ENCODE data around the gene RNF128. TPM values are rescaled to one million over a fixed set of nuclear protein-coding genes. Genes with fewer than 3 reads are reported as not detected.

Gene RNF128, protein sequence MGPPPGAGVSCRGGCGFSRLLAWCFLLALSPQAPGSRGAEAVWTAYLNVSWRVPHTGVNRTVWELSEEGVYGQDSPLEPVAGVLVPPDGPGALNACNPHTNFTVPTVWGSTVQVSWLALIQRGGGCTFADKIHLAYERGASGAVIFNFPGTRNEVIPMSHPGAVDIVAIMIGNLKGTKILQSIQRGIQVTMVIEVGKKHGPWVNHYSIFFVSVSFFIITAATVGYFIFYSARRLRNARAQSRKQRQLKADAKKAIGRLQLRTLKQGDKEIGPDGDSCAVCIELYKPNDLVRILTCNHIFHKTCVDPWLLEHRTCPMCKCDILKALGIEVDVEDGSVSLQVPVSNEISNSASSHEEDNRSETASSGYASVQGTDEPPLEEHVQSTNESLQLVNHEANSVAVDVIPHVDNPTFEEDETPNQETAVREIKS
- polyA plus RNA-seq (ENCODE audit: insufficient read length): 13.9 TPM
- long read RNA-seq, donor 1, partial matches to known transcripts: 0 of 4 reads
- long read RNA-seq, donor 1, other reads (novel, unspliced or antisense): 0 of 4 reads
- long read RNA-seq, donor 2, transcript RNF128-201 (7 exons, 2,817 nt): major isoform, 5 of 5 reads
- long read RNA-seq, donor 2, partial matches to known transcripts: 0 of 5 reads
- long read RNA-seq, donor 2, other reads (novel, unspliced or antisense): 0 of 5 reads
- long read RNA-seq, donor 3, partial matches to known transcripts: 0 of 4 reads
- long read RNA-seq, donor 3, other reads (novel, unspliced or antisense): 0 of 4 reads
- long read RNA-seq, donor 4, partial matches to known transcripts: 0 of 1 reads
- long read RNA-seq, donor 4, other reads (novel, unspliced or antisense): 0 of 1 reads
- long read RNA-seq, donor 5, partial matches to known transcripts: 0 of 5 reads
- long read RNA-seq, donor 5, other reads (novel, unspliced or antisense): 0 of 5 reads
- long read RNA-seq, donor 6, partial matches to known transcripts: 0 of 1 reads
- long read RNA-seq, donor 6, other reads (novel, unspliced or antisense): 0 of 1 reads
- long read RNA-seq, donor 7, partial matches to known transcripts: 0 of 6 reads
- long read RNA-seq, donor 7, other reads (novel, unspliced or antisense): 0 of 6 reads
- long read RNA-seq, donor 8, partial matches to known transcripts: 0 of 2 reads
- long read RNA-seq, donor 8, other reads (novel, unspliced or antisense): 0 of 2 reads

DNA sequence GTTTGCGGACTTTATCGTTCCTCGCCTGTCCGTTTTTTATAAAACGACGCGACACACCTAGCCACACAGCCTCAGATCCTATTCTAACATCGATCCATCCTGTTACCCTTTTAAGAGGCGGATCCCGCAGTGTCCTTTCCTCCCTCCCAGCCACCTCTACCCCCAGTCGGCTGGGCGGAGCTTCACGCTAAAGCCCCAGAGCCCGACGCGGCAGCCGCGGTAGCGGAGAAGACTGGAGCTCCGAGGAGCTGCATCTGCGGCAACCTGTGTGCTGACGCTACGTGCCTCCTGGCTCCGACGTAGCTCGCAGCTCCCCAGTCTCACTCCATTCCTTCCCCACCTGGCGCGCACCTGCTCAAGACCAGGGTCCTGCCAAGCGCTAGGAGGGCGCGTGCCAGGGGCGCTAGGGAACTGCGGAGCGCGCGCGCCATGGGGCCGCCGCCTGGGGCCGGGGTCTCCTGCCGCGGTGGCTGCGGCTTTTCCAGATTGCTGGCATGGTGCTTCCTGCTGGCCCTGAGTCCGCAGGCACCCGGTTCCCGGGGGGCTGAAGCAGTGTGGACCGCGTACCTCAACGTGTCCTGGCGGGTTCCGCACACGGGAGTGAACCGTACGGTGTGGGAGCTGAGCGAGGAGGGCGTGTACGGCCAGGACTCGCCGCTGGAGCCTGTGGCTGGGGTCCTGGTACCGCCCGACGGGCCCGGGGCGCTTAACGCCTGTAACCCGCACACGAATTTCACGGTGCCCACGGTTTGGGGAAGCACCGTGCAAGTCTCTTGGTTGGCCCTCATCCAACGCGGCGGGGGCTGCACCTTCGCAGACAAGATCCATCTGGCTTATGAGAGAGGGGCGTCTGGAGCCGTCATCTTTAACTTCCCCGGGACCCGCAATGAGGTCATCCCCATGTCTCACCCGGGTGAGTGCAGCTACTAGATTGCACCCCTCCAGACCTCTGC, at the start of gene RNF128:
Gene RNF128, plus strand, starts transcription at position 217 of the 953 bp plus-strand sequence. Its CDS starts 213 bp downstream, at position 430.
- peak; percentile 18 for DNase-seq

DNA sequence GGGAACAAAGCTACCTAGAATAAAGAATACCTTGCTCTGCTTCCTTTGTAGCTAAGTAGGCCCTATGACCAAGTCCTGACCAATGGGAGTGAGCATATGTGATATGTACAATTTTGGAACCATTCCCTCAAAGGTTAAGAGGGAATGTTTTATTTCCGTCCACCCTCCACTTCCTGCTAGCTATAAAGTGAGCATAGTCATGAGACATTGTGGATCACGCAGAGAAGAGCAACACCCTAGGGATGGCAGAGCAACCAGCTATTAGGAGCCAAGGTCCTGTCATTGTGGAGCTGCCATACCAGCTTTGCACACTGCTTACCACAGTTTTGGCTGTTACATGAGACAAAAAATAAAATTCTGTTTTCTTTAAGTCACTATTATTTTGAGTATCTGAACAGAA, 45.8 kb upstream of the RNF128 start:
- no peak for DNase-seq

DNA sequence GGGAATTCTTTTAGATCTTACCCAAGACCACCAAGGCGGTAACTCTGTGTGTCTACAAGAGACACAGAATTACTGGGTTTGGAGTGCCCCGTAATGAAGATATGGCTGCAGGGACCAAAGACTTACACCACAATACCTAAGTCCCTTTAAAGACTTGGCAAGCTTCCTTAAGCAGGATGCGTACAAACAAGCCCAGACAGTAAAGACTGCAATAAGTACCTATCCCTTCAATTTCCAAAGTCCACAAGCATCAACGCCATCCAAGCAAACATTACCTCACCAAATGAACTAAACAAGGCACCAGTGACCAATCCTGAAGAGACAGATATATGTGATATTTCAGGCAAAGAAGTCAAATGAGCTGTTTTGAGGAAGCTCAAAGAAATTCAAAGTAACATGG, 42.3 kb upstream of the RNF128 start:
- no peak for DNase-seq

DNA sequence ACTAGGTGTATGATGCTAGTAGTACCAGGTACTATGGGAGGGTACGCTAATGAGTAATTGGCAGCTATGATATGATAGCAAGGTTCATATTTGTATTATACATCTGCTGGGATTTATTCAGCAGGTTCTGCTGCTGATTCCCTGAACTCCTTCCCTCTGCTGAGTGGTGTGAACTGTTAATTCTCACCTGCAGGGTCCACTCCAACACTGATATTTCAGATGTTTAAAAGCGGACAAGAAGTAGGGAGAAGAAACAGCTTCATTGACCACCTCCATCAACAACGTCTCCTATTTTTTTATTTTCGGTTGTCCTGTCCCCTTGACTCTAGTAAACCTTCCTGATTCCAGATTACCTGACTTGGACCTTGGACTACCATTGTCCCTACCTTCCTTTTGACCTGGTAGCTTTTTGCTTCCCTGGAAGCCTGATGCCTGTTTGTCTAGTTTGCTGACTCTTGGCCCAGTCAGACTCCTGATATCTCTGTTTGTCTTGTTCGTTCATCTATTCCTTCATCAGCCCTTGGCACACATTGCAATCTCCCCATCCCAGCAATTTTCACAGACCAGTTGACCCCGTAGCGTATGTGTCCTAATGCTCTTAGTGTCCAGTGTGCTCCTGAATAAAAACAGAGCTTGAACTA, 34.0 kb upstream of the RNF128 start:
- no peak for DNase-seq

DNA sequence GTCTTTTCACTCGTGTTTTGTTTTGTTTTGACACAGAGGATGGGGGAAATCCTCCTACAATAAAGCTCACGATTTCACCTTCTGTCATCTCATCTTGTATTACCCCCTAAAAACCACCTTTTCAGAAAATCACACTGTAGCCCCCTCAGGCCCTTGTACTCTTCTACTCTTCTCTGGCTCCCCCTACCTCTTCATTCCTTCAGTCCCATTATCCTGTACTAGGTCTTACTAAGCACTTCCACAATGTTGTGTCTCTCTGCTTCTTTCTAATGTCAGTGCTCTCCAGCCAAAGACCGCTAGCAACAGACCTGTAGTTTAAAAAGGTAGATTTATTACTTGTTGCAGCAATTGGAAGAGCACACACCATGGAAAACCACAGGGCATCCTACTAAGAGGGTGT, 30.0 kb upstream of the RNF128 start:
- no peak for DNase-seq

DNA sequence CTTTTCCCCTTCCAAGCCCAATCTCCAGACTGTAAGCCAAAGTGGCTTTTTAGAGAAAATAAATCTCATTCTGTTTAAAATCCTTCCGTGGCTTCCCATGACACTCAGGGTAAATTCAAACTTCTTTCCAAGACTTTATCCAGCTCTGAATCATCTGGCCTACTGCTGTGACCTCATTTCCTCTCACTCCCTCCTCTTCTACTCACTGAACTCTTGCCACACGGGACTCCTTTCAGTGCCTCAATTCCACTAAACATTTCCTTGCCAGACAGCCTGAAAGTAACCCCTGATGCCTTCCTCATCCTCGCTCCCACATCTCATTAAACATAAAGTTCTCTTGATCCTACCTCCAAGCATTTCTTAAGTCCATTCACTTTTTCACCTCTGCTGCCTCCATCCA, 27.8 kb upstream of the RNF128 start:
- no peak for DNase-seq

DNA sequence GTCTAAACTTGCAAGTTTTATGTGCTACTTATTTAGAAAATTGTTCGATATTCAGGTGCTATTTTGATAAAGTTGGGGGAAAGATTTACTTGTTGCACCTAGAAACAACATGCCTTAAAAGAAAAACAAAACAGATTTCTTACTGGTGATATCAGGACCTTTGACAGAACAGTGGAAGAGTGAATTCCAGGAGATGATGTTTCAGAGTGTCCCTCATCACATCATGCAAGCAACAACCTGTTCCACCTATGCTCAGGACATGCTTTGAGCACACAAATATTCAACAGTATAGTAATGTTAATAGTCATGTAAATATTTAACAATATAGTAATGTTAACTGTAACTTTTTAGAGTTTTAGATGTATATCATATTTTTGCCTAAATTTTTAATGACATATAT, 23.9 kb upstream of the RNF128 start:
- no peak for DNase-seq

DNA sequence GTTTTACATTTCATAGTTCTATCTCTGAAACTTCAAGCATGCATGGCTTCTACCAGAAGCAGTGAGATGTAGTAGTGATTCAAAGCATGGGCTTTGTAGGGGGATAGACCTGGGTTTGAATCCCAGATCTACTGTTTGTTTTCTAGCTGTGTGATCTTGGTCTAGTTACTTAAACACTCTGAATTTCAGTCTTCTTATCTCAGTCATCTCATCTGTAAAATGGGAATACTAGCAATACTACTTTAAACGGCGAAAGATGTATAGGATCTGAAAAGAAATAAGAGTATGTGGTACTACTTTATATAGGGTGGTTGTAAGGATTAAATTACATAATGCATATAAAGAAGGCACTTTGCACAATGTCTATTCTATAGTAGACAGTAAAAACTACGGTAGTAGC, 20.0 kb upstream of the RNF128 start:
- no peak for DNase-seq

DNA sequence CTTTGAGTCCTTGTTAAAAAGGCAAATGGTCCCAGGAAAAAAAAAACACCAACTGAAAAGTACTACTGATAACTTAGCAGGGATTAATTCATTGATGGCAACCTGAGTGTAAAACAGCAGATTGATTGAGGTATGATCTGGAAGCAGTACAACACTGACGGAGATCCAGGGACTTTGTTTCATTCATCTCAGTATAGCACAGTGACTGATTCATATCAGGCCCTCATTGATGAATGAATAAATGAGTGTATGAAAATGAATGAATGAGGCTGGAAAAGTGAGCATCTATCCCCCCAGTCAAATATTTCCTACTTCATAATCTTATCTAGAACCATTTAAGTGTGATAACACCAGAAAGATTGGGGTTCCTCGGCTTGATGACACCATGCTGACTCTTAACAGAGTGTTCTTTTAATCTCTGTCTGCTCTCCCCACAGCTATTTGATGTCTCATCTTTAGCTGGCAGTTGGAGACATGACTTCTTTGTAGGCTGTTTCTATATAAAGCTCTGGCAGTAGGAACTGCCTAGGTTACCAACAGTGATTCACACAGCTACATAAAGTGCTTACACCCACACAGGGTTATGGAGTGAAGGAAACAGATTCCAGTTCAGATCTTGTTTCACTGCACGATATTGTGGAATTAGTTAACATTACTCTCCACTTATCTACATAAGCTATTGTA, 18.6 kb upstream of the RNF128 start:
- DNase-seq: no peak

DNA sequence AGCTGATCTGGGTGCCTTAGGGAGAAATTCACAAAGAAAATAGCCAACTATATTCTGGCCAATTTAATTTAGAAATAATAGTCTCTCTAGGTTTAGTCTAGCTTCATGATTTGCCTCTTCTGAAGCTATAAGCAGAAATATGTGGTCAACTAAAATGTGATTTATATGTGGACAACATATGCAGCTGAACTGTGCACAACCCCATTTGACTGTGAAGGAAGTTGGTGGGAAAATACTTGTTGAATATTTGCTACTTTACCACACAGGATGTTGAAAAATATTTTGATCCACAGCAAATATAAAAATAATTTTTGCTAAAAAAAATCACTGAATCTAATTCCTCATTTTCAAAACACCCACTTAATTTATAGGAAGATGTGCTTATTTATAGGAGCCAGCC, 15.7 kb upstream of the RNF128 start:
- no peak for DNase-seq

DNA sequence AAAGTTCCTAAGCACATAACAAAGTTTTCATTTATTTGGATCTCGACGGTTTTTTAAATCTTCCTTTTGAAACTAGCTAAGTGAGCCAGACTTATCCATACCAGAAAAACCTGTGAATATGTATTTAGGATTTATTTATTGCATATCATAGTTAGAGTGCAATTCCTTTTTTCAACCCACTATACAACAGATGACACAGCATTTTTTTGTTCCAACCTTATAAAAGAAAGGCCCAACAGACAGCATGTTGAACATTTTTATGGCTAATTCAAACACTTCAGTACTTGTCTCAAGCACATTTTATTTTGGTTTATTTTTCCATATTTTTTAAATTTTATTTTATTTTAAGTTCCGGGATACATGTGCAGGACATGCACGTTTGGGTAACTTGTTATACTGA, 15.1 kb upstream of the RNF128 start:
- no peak for DNase-seq

DNA sequence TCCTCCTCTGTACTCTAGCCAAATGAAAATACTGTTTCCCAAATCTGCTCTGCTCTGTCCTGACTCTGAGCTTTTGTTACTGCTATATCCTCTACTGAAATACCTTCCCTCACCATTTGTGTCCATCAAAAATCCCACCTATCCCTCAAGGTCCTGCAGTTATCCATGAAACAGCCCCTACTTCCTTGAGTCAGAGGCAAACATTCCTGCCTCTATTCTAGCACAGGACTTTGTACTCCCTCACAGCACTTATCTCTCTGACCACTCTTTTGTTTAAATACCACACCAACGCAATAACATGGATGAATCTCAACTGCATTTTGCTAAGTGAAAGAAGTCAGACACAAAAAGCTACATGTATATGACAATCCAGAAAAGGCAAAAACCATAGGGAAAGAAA, 10.5 kb upstream of the RNF128 start:
- DNase-seq: no peak

DNA sequence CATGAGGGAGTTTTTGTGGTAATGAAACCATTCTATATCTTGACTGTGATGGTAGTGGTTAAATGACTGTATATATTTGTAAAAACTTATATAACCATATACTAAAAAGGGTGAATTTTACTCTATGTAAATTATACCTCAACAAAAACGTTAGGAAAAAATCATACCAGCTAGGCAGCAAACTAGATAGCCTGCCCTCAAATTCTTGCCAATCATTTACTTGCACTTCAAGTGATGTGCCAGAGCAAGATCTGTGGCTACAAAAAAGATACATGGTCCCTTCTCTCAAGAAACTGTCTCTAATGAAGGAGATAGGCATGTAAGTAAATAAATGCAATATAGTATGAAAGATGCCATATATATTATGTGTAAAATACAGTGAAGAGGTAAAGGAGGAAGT, 10.0 kb upstream of the RNF128 start:
- DNase-seq: no peak

DNA sequence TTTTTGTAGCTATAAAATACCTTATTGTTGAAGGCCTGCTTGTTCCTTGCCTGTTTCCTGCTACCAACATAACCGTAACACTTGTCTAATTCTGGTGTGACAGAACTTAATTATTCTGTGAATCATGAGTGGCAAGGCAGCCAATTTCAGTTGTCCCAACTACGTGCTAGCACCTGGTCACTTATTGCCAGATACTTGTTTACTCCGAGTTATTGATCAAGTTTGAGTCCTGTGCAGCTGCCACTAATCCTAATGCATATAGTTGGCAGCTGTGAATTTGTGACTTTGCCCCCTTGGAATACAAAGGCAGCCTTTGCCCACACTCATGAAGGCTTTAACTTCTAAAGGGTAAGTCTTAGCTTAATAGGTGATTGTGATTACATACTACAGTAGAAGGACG, 7.8 kb upstream of the RNF128 start:
- no peak for DNase-seq

DNA sequence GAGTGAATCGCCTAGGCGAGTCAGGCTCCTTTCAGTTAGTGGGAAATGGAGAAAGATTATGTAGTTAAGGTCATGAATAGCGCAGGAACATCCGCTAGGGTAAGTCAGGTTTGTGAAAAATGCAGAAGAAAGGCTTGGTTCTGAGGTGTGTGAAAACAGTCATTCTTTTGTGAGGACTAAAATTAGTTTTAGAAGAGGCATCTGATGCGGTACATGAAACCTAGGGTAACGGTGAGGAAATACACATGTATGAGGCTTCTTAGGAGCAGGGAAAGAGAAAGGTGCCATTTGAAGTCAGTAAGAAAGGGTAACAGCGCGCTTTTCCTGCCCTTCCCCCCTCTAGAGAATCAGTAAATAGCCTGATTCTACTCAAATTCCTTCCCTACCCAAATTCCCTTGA, 570 bp upstream of the RNF128 start:
- DNase-seq: no peak

DNA sequence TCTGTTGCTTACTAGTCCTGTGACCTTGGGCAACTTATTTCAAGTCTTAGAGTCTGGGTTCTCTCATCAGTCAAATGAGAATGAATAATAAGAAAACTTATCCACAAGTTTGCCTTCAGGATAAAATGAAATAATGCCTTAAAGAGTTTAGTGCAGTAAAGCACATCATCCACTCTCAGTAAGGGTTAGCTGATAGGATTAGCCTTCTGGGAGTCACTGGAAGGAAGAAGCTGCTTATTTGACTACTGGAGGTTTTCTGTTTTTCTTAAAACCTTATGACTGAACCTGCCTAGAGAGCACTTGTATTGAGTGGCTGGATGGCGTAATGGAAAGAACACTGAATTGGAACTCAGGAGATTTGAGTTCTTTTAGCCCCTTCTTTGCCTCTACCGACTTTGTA, 1.8 kb downstream of the RNF128 start:
- DNase-seq: no peak

DNA sequence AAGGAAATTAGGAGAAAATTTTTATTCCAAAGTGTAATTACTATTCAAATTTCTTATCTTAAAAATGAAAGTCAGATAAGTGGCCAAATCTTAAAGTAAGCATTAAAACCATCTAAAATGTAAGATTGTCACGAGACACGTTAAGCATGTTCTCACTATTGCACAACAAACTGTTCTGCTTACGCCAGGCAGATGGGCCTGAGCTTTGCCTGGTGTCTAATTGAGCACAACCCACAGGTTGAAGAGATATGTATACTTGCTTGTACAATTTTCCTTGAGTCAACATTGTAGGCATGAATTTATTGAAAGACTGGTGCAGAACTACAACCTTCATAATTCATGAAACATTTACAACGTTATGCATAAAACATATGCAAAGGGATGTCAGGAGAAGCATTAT, 3.9 kb downstream of the RNF128 start:
- DNase-seq: no peak

DNA sequence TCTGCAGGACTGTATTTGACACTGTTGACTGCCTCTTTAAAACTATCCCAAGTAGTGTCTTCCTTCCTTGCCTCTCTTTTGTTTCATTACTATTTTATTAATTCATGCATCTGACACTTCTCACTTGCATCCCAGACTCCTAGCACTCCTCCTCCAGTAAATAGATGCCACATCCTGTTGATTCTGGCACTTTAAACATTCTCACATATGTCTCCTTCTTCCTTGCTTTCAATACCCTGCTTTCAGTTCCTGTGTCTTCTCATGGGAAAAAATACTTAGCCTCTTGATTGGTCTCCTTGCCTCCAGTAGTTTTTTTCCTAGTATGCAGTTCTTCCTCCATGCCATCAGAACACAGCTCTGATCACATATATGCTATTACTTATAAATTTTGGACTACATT, 5.1 kb downstream of the RNF128 start:
- no peak for DNase-seq

DNA sequence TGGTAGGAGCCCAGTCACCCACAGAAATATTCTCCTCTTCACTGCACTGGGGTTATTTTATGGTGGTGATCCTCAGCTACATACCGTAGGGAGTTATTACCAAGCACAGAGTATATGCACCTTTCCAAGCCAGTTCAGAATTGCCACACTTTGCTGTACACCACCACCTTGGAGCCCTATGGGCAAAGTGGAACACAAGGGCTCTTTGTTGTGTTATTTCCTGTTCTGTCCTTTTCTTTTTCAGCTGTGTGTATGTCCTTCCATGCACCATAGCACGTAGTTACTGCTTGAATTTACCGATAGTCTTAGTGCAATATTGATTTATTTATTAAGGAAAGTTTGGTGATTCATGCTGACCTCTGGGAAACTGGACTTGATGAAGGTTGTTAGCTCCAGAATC, 8.3 kb downstream of the RNF128 start:
- DNase-seq: no peak

DNA sequence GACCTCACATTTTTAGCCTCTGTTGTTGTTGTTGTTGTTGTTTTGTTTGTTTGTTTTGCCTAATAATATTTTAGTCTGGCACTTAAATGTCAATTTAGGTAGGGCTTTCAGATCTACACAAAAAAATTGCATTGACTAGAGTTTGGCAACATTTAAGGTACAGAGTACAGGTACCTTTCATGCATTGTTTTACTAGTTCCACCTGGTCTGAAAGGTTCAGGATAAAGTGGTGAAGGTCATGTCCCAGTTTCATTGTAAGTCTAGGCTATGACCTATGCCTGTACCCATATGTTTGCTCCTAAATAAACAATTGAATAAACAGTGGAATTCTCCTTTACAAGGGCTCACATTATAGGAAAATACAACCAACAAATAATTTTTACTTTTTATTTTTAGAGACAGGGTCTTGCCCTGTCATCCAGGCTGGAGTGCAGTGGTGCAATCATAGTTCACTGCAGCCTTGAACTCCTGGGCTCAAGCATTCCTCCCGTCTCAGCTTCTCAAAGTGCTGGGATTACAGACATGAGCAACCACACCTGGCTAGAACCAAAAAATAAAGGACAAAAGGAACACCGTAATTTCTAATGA, 13.8 kb downstream of the RNF128 start:
- DNase-seq: no peak

Measured in left kidney (tissue), 8 donors.